SHP77 treated with DMSO at 0.1 percent for 48 hours (cell line): ENCODE results near the gene SCARB1.
"Not testable (repeated sequence)": the region's sequence is repeated elsewhere in the genome, so short reads cannot be mapped to it uniquely, and the experiment has no call there.

Experiments used
- DNase-seq: peaks from one replicate; lab custom pipeline; 2025; lab: John Stamatoyannopoulos, UW

SCARB1 gene

GRCh38 chr12:124863416-124864325 is at the start of gene SCARB1:
Gene SCARB1, minus strand, starts transcription at chr12:124863864. Its CDS starts 144 bp downstream, at chr12:124863720.
- peak; percentile 30 for DNase-seq

GRCh38 chr12:124912529-124913287 is 49.0 kb upstream of the SCARB1 start:
- not testable (repeated sequence) for DNase-seq

- DNase-seq, result not testable (repeated sequence)
These were observed 47.9 kb upstream of the SCARB1 start for GRCh38 chr12:124911521-124911920.

GRCh38 chr12:124910561-124911478 is 47.2 kb upstream of the SCARB1 start:
- no peak for DNase-seq

GRCh38 chr12:124909831-124910560 is 46.3 kb upstream of the SCARB1 start:
- no peak for DNase-seq

- no peak for DNase-seq
These were observed 43.1 kb upstream of the SCARB1 start for GRCh38 chr12:124906606-124907261.

GRCh38 chr12:124904306-124905098 is 40.8 kb upstream of the SCARB1 start:
- peak; percentile 41 for DNase-seq

- DNase-seq, result no peak
These were observed 39.3 kb upstream of the SCARB1 start for GRCh38 chr12:124902916-124903315.

- DNase-seq, result no peak
These were observed 37.3 kb upstream of the SCARB1 start for GRCh38 chr12:124901003-124901402.

GRCh38 chr12:124900345-124900795 is 36.7 kb upstream of the SCARB1 start:
- not testable (repeated sequence) for DNase-seq

- DNase-seq, result no peak
These were observed 35.2 kb upstream of the SCARB1 start for GRCh38 chr12:124898923-124899294.

GRCh38 chr12:124898200-124898922 is 34.7 kb upstream of the SCARB1 start:
- no peak for DNase-seq

GRCh38 chr12:124896461-124896860 is 32.8 kb upstream of the SCARB1 start:
- DNase-seq, result no peak

- no peak for DNase-seq
These were observed 30.3 kb upstream of the SCARB1 start for GRCh38 chr12:124893792-124894516.

GRCh38 chr12:124888260-124888659 is 24.6 kb upstream of the SCARB1 start:
- DNase-seq, result no peak

GRCh38 chr12:124887766-124888165 is 24.1 kb upstream of the SCARB1 start:
- DNase-seq, result not testable (repeated sequence)

GRCh38 chr12:124884587-124885438 is 21.1 kb upstream of the SCARB1 start:
- DNase-seq, result no peak
